ENCODE data around the gene CARD8.

The CARD8 gene

GRCh38 chr19:48258350-48258749, 2.6 kb upstream of the CARD8 start:
- DNase-seq (ENCODE audit: low read depth in 1 of 2, low spot score in 1 of 2) = peak in 1 of 2 experiments; percentile 22
- H3K27ac ChIP-seq (replicated peaks) = peak overlapping the region; percentile 76
- H3K4me3 ChIP-seq (replicated peaks; ENCODE audit: insufficient read depth, low read length) = peak overlapping the region; percentile 24; the same call in 1 of the 2 replicates
- TF ChIP-seq CTCF (IDR thresholded peaks at IDR 0.05; ENCODE audit: insufficient read depth, low read length) (no peak), POLR2AphosphoS5 (IDR thresholded peaks at IDR 0.05; ENCODE audit: low read depth) (no peak), GABPA (IDR thresholded peaks at IDR 0.05; ENCODE audit: low read depth) (0 out of 2 replicates have a peak, but pooled peaks have one; percentile 14), SPI1 (IDR thresholded peaks at IDR 0.05; ENCODE audit: borderline replicate concordance, low read depth) (peak; percentile 93), REST (IDR thresholded peaks at IDR 0.05; ENCODE audit: insufficient replicate concordance, low read depth) (no peak)
- H3K27me3 ChIP-seq (ENCODE audit: insufficient read depth, poor library complexity, severe bottlenecking) = no peaks in the 10 kb centered on the region

- TF ChIP-seq GABPA (IDR thresholded peaks at IDR 0.05; ENCODE audit: low read depth) (no peak), SPI1 (IDR thresholded peaks at IDR 0.05; ENCODE audit: borderline replicate concordance, low read depth) (no peak), REST (IDR thresholded peaks at IDR 0.05; ENCODE audit: insufficient replicate concordance, low read depth) (no peak), POLR2AphosphoS5 (IDR thresholded peaks at IDR 0.05; ENCODE audit: low read depth) (no peak), CTCF (IDR thresholded peaks at IDR 0.05; ENCODE audit: insufficient read depth, low read length) (no peak)
- no peak for DNase-seq (ENCODE audit: low read depth in 1 of 2, low spot score in 1 of 2)
- Histone ChIP-seq H3K27ac (replicated peaks) (peak overlapping the region; percentile 98), H3K27me3 (ENCODE audit: insufficient read depth, poor library complexity, severe bottlenecking) (no peaks in the 10 kb centered on the region), H3K4me3 (replicated peaks; ENCODE audit: insufficient read depth, low read length) (peak overlapping the region; percentile 37; the same call in 1 of the 2 replicates)
Observed at GRCh38 chr19:48254529-48254970, 1.2 kb downstream of the CARD8 start.

GRCh38 chr19:48253999-48254398, 1.7 kb downstream of the CARD8 start:
- no peak for DNase-seq (ENCODE audit: low read depth in 1 of 2, low spot score in 1 of 2)
- TF ChIP-seq CTCF (IDR thresholded peaks at IDR 0.05; ENCODE audit: insufficient read depth, low read length) (no peak), POLR2AphosphoS5 (IDR thresholded peaks at IDR 0.05; ENCODE audit: low read depth) (no peak), GABPA (IDR thresholded peaks at IDR 0.05; ENCODE audit: low read depth) (no peak)
- Histone ChIP-seq H3K27me3 (ENCODE audit: insufficient read depth, poor library complexity, severe bottlenecking) (no peaks in the 10 kb centered on the region), H3K4me3 (replicated peaks; ENCODE audit: insufficient read depth, low read length) (no peak overlapping the region), H3K27ac (replicated peaks) (no peak overlapping the region)

GRCh38 chr19:48252609-48253008, 3.1 kb downstream of the CARD8 start:
- no peak for TF ChIP-seq REST (IDR thresholded peaks at IDR 0.05; ENCODE audit: insufficient replicate concordance, low read depth)
- no peak for TF ChIP-seq SPI1 (IDR thresholded peaks at IDR 0.05; ENCODE audit: borderline replicate concordance, low read depth)
- no peak for TF ChIP-seq CTCF (IDR thresholded peaks at IDR 0.05; ENCODE audit: insufficient read depth, low read length)
- no peak for TF ChIP-seq POLR2AphosphoS5 (IDR thresholded peaks at IDR 0.05; ENCODE audit: low read depth)
- no peak for TF ChIP-seq GABPA (IDR thresholded peaks at IDR 0.05; ENCODE audit: low read depth)
- no peak for DNase-seq (ENCODE audit: low read depth in 1 of 2, low spot score in 1 of 2)
- no peaks in the 10 kb centered on the region for H3K27me3 ChIP-seq (ENCODE audit: insufficient read depth, poor library complexity, severe bottlenecking)
- H3K4me3 ChIP-seq (replicated peaks; ENCODE audit: insufficient read depth, low read length) = no peak overlapping the region
- no peak overlapping the region for H3K27ac ChIP-seq (replicated peaks)

Measured in HL-60 (cell line).